Nephron (organoid): ENCODE results near the gene DYNLT3.

Experiments used
- H3K27ac Mint-ChIP-seq, 3 experiments: 2 replicates each; pipeline ENCODE4 v1.8.0; 2020; ENCODE audit warnings: mixed read lengths in 3 of 3, mild to moderate bottlenecking in 2 of 3, moderate library complexity in 1 of 3
- H3K27me3 Mint-ChIP-seq: 2 replicates; pipeline ENCODE4 v1.8.0; 2021; ENCODE audit warnings: low read depth, mild to moderate bottlenecking, moderate library complexity, mixed read lengths
- H3K36me3 Mint-ChIP-seq: 2 replicates; pipeline ENCODE4 v1.8.0; 2020; ENCODE audit warnings: low read depth, mixed read lengths
- H3K4me1 Mint-ChIP-seq: 2 replicates; pipeline ENCODE4 v1.8.0; 2020; ENCODE audit warnings: mixed read lengths
- H3K4me3 Mint-ChIP-seq, 3 experiments: 2 replicates each; pipeline ENCODE4 v1.8.0; 2020; ENCODE audit warnings: mild to moderate bottlenecking in 3 of 3, mixed read lengths in 3 of 3, moderate library complexity in 2 of 3
- H3K9me3 Mint-ChIP-seq: 2 replicates; pipeline ENCODE4 v1.8.0; 2020; ENCODE audit warnings: mixed read lengths
- TF ChIP-seq, protein P1 (sequence below), 3 experiments: fragments of 200-600 bp; sonication (generic); IDR thresholded peaks; one replicate each; pipeline ENCODE4 v1.5.0; 2021; ENCODE audit warnings: antibody characterized with exemption in 3 of 3; ENCODE audit not compliant: unreplicated experiment in 3 of 3

The DYNLT3 gene

DNA sequence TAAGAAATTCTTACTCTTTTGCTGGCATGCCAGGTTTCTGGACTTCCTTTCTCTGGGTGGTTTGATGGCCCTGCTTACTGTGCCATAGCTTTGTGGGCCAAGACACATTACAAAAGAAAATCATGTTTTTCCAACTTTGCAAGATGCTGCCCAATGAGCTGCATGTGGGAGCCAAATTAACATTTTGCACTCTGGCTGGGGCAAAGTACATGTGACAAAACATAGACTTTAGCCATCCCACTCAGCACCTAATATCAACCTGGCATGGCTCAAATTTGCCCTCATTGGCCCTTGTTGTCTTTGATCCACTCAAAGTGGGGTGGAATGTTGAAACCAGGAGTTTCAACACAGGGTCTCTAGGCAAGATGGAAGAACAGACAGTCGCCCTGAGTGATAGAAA is 40.0 kb upstream of the DYNLT3 start:
- no peaks in the 10 kb centered on the region for H3K36me3 Mint-ChIP-seq
- peaks cover 7% of the 10 kb centered on the region for H3K9me3 Mint-ChIP-seq
- H3K27ac Mint-ChIP-seq: no peak overlapping the region
- TF ChIP-seq, protein P1, sequence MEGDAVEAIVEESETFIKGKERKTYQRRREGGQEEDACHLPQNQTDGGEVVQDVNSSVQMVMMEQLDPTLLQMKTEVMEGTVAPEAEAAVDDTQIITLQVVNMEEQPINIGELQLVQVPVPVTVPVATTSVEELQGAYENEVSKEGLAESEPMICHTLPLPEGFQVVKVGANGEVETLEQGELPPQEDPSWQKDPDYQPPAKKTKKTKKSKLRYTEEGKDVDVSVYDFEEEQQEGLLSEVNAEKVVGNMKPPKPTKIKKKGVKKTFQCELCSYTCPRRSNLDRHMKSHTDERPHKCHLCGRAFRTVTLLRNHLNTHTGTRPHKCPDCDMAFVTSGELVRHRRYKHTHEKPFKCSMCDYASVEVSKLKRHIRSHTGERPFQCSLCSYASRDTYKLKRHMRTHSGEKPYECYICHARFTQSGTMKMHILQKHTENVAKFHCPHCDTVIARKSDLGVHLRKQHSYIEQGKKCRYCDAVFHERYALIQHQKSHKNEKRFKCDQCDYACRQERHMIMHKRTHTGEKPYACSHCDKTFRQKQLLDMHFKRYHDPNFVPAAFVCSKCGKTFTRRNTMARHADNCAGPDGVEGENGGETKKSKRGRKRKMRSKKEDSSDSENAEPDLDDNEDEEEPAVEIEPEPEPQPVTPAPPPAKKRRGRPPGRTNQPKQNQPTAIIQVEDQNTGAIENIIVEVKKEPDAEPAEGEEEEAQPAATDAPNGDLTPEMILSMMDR (IDR thresholded peaks at IDR 0.05; ENCODE audit: unreplicated experiment in 3 of 3): no peak
- H3K4me1 Mint-ChIP-seq: no peaks in the 10 kb centered on the region
- H3K4me3 Mint-ChIP-seq: no peak overlapping the region
- no peaks in the 10 kb centered on the region for H3K27me3 Mint-ChIP-seq

DNA sequence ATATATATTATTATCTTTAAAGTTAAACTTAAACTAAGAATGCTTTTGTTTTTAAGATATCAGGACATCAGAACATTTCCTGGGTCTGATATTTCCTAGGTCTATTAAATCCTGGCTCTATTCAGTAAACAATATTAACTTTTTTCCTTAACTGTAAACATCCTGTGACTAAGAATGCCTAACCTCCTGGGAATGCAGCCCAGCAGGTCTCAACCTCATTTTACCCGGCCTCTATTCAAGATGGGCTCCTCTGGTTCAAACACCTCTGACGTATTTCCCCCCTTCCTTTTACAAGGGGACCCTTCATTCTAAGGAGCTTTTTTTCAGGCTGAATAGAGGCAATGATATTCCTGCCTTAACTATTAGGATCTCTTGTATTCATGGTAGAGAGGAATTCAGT is 35.8 kb upstream of the DYNLT3 start:
- Mint-ChIP-seq H3K27me3 (no peaks in the 10 kb centered on the region), H3K4me3 (no peak overlapping the region), H3K36me3 (no peaks in the 10 kb centered on the region), H3K4me1 (no peaks in the 10 kb centered on the region), H3K9me3 (peaks cover 15% of the 10 kb centered on the region), H3K27ac (no peak overlapping the region)
- TF ChIP-seq, protein P1 (IDR thresholded peaks at IDR 0.05; ENCODE audit: unreplicated experiment in 3 of 3): no peak

DNA sequence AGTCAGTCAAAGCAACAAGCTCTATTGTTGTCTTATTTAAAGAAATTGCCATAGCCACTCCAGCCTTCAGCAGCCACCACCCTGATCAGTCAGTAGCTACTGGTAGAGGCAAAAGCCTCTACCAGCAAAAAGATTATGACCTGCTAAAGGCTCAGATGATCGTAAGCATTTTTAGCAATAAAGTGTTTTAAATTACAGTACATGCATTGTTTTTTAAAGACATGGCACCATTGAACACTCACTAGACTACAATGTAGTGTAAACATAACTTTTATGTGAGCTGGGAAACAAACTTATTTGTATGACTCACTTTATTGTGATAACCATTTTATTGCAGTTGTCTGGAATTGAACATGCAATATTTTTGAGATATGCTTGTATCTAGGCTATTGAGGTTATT is 32.3 kb upstream of the DYNLT3 start:
- no peak overlapping the region for H3K4me3 Mint-ChIP-seq
- H3K36me3 Mint-ChIP-seq: no peaks in the 10 kb centered on the region
- H3K4me1 Mint-ChIP-seq: no peaks in the 10 kb centered on the region
- H3K27ac Mint-ChIP-seq: no peak overlapping the region
- H3K9me3 Mint-ChIP-seq: peaks cover 13% of the 10 kb centered on the region
- no peaks in the 10 kb centered on the region for H3K27me3 Mint-ChIP-seq
- TF ChIP-seq, protein P1 (IDR thresholded peaks at IDR 0.05; ENCODE audit: unreplicated experiment in 3 of 3): no peak

DNA sequence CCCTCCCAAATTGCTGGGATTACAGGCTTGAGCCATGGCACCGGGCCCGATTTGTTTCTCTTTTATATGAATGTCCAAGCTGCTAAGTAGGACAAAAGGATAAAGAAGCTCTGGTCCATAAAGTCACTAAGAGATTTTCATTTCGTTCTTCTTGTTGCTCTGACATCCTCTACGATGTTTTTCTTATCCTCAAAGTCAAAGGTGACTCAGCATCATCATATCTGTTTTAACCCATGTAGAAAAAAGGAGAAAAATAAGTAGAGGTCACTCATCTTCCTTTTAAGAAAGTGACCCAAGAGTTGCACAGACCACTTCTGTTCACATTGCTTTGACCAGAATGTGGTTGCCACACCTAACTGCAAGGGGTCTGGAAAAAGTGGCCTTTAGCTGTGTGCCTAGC is 29.3 kb upstream of the DYNLT3 start:
- no peaks in the 10 kb centered on the region for H3K36me3 Mint-ChIP-seq
- H3K4me3 Mint-ChIP-seq: no peak overlapping the region
- TF ChIP-seq, protein P1 (IDR thresholded peaks at IDR 0.05; ENCODE audit: unreplicated experiment in 3 of 3): no peak
- H3K4me1 Mint-ChIP-seq: peaks cover 4% of the 10 kb centered on the region
- peaks cover 8% of the 10 kb centered on the region for H3K9me3 Mint-ChIP-seq
- no peak overlapping the region for H3K27ac Mint-ChIP-seq
- no peaks in the 10 kb centered on the region for H3K27me3 Mint-ChIP-seq

DNA sequence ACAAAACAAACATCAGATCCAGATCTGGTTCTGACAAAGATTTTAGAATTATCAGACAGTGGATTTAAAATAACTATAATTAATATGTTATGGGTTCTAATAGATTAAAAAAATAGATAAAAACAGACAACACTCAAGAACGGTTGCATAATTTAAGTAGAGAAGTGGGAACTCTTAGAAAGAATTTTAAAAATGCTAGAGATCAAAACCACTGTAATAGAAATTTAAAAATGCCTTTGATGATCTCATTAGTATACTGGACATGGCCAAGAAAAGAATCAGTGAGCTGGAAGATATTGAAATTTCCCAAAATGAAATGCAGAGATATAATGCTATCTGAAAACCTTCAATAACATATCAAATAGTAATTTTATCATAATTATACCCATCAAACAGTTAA is 28.3 kb upstream of the DYNLT3 start:
- H3K4me1 Mint-ChIP-seq: peaks cover 4% of the 10 kb centered on the region
- peaks cover 8% of the 10 kb centered on the region for H3K9me3 Mint-ChIP-seq
- no peak overlapping the region for H3K4me3 Mint-ChIP-seq
- TF ChIP-seq, protein P1 (IDR thresholded peaks at IDR 0.05; ENCODE audit: unreplicated experiment in 3 of 3): no peak
- no peaks in the 10 kb centered on the region for H3K27me3 Mint-ChIP-seq
- H3K27ac Mint-ChIP-seq: no peak overlapping the region
- no peaks in the 10 kb centered on the region for H3K36me3 Mint-ChIP-seq

DNA sequence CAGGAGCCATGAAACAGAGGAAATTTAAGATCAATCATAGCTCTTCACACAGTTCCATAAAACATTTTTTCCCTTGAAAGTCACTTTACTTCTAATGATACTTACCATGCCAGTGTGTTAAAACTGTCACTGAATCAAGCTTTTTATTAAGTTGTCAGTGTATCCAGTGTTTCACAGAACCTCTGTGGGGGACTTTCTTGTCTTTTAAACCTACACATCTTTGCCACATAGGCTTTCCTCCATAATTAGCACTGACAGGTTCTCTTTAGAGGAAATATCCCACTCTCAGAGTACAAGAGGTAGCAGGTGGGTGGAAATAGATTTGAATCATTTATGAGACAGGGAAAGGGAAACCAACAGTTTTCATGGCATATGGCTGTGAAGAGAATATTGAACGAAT is 25.8 kb upstream of the DYNLT3 start:
- TF ChIP-seq, protein P1 (IDR thresholded peaks at IDR 0.05; ENCODE audit: unreplicated experiment in 3 of 3): no peak
- Mint-ChIP-seq H3K4me1 (peaks cover 4% of the 10 kb centered on the region), H3K9me3 (peaks cover 13% of the 10 kb centered on the region), H3K27ac (no peak overlapping the region), H3K4me3 (no peak overlapping the region), H3K36me3 (no peaks in the 10 kb centered on the region), H3K27me3 (no peaks in the 10 kb centered on the region)
